Endothelial cell of umbilical vein (primary cell): ENCODE data around the gene C21orf58. TPM values are rescaled to one million over a fixed set of nuclear protein-coding genes. Genes with fewer than 3 reads are reported as not detected.
A peak's percentile ranks its signal among the peaks of the same experiment; 100 is the strongest.

Experiments
- BruUV-seq: library from RNA; stranded (reverse); fragments of 400-500 nt; replicated peaks from 2 replicates; lab custom pipeline; 2021; lab: Mats Ljungman, UMichigan
- CTCF ChIA-PET: fragments of 300-600, 350-600 bp; sonication (Branson Sonifier 250); formaldehyde crosslinking; loops from one replicate; lab custom pipeline; 2021; ENCODE audit warnings: antibody characterized with exemption, inconsistent platforms; lab: Charles Lee
- POLR2A ChIA-PET: fragments of 300-600, 350-600 bp; sonication (Branson Sonifier 250); formaldehyde crosslinking; loops from one replicate; lab custom pipeline; 2021; ENCODE audit warnings: antibody characterized with exemption, inconsistent platforms; lab: Charles Lee
- DNase-seq: peaks from one replicate; pipeline ENCODE4 v3.0.0-alpha.2; 2011; ENCODE audit warnings: low read depth, low spot score
- FAIRE-seq: peaks from 2 replicates; lab custom pipeline; 2011; peaks lifted over from hg19 to GRCh38; lab: Jason Lieb, UNC
- H2AFZ ChIP-seq: 2 replicates; pipeline ENCODE4 v1.6.0; 2012; ENCODE audit warnings: low read depth, low read length, control low read depth, inconsistent platforms
- H3K27ac ChIP-seq: 2 replicates; pipeline ENCODE4 v1.5.1; 2011; ENCODE audit warnings: low read depth, mild to moderate bottlenecking, control low read depth, low read length, moderate library complexity; ENCODE audit not compliant: insufficient read depth
- H3K27me3 ChIP-seq, 2 experiments: 2 replicates each; pipeline versions ENCODE4 v1.6.0 to v1.6.1; 2011; ENCODE audit warnings: low read length in 2 of 2, mixed read lengths in 1 of 2; ENCODE audit not compliant: control insufficient read depth in 2 of 2, insufficient read depth in 2 of 2
- H3K36me3 ChIP-seq, 2 experiments: 2 replicates in 1 of 2; 3 replicates in 1 of 2; pipeline ENCODE4 v1.5.1; 2011; ENCODE audit warnings: low read length in 2 of 2, mild to moderate bottlenecking in 1 of 2, moderate library complexity in 1 of 2; ENCODE audit not compliant: control insufficient read depth in 2 of 2, insufficient read depth in 2 of 2; ENCODE audit errors: extremely low read depth in 1 of 2
- H3K4me1 ChIP-seq: 3 replicates; pipeline ENCODE4 v1.5.1; 2011; ENCODE audit warnings: mild to moderate bottlenecking, low read length; ENCODE audit not compliant: control insufficient read depth, insufficient read depth; ENCODE audit errors: extremely low read depth
- H3K4me2 ChIP-seq: 2 replicates; pipeline ENCODE4 v1.6.1; 2011; ENCODE audit warnings: low read length, control low read depth, mixed read lengths; ENCODE audit not compliant: insufficient read depth
- H3K4me3 ChIP-seq, 3 experiments: fragments of 200-600 bp in 1 of 3; sonication (generic), shearing (Covaris generic) in 1 of 3; replicated peaks in 1 of 3; 2 replicates each; pipeline ENCODE4 v1.5.1; 2011 to 2016; ENCODE audit warnings: control low read depth in 3 of 3, low read length in 3 of 3, mild to moderate bottlenecking in 2 of 3, inconsistent platforms in 1 of 3, low read depth in 1 of 3, moderate library complexity in 1 of 3; ENCODE audit not compliant: insufficient read depth in 1 of 3
- H3K79me2 ChIP-seq: 2 replicates; pipeline ENCODE4 v1.6.0; 2012; ENCODE audit warnings: low read length, inconsistent platforms; ENCODE audit not compliant: control insufficient read depth, insufficient read depth
- H3K9ac ChIP-seq: replicated peaks from 2 replicates; pipeline ENCODE3; 2011; ENCODE audit warnings: low read length, control low read depth; ENCODE audit not compliant: insufficient read depth; ENCODE audit errors: extremely low read depth
- H3K9me1 ChIP-seq: replicated peaks from 3 replicates; pipeline ENCODE4 v1.6.0; 2011; ENCODE audit warnings: mild to moderate bottlenecking, low read length; ENCODE audit not compliant: control insufficient read depth, insufficient read depth; ENCODE audit errors: extremely low read depth
- H3K9me3 ChIP-seq: replicated peaks from 2 replicates; pipeline ENCODE4 v1.5.1; 2012; ENCODE audit warnings: low read length, inconsistent platforms; ENCODE audit not compliant: control insufficient read depth, insufficient read depth
- H4K20me1 ChIP-seq: replicated peaks from 2 replicates; pipeline ENCODE3; 2011; ENCODE audit warnings: mild to moderate bottlenecking, low read length; ENCODE audit not compliant: control insufficient read depth, insufficient read depth; ENCODE audit errors: extremely low read depth
- EZH2 ChIP-seq: IDR thresholded peaks from 2 replicates; pipeline ENCODE4 v1.6.1; 2012; ENCODE audit warnings: borderline replicate concordance, low read depth, mild to moderate bottlenecking, moderate library complexity, low read length, inconsistent platforms; ENCODE audit not compliant: severe bottlenecking
- FOS ChIP-seq: IDR thresholded peaks from 2 replicates; pipeline ENCODE4 v1.6.1; 2011; ENCODE audit warnings: mild to moderate bottlenecking, low read length, moderate library complexity, borderline replicate concordance; ENCODE audit not compliant: insufficient read depth
- MYC ChIP-seq: IDR thresholded peaks from one replicate; pipeline ENCODE4 v1.6.1; 2011; ENCODE audit warnings: mild to moderate bottlenecking, low read depth, low read length
- POLR2A ChIP-seq: IDR thresholded peaks from 2 replicates; pipeline ENCODE4 v1.6.1; 2012; ENCODE audit warnings: low read depth, mild to moderate bottlenecking, control low read depth, low read length
- POLR2AphosphoS5 ChIP-seq: IDR thresholded peaks from 2 replicates; pipeline ENCODE4 v1.6.1; 2012; ENCODE audit warnings: low read depth, mild to moderate bottlenecking, control low read depth, low read length, moderate library complexity; ENCODE audit not compliant: insufficient read depth
- dilution Hi-C: fragments of 300-500 bp; cut with MboI; formaldehyde crosslinking; loops from one replicate; pipeline ENCODE4 v1.15.0; 2019; ENCODE audit warnings: low sequenced_read_pairs; ENCODE audit not compliant: extremely low pct_ligation_motif_present
- intact Hi-C: fragments of 100-400 bp; cut with micrococcal nuclease; formaldehyde crosslinking; loops from one replicate; pipeline ENCODE4 v1.10.0; 2022
- polyA plus RNA-seq, 4 experiments: library from polyadenylated mRNA; depleted of rRNA in 3 of 4; stranded (reverse) in 3 of 4; unstranded in 1 of 4; fragments of >200 nt; gene quantifications; 2 replicates each; pipeline versions ENCODE4 v1.2.1 to v1.2.3, GENCODE V29; 2011 to 2012; ENCODE audit warnings: missing spikeins in 1 of 4
- total RNA-seq: library from RNA; stranded (reverse); gene quantifications from 2 replicates; pipeline ENCODE4 v1.2.3, GENCODE V29; 2021
- TF ChIP-seq, protein P1 (sequence below), 2 donors: IDR thresholded peaks; 1 replicate in 1 of 2; 2 replicates in 1 of 2; pipeline ENCODE4 v1.5.1; 2011; ENCODE audit warnings: low read length in 2 of 2, mild to moderate bottlenecking in 2 of 2, moderate library complexity in 2 of 2, control low read depth in 1 of 2, inconsistent platforms in 1 of 2, low read depth in 1 of 2; ENCODE audit not compliant: insufficient read depth in 1 of 2; ENCODE audit errors: extremely low read depth in 1 of 2
- TF ChIP-seq, protein P2 (sequence below): IDR thresholded peaks from 2 replicates; pipeline ENCODE4 v1.6.1; 2011; ENCODE audit not compliant: insufficient read depth, insufficient read length

The C21orf58 gene
- total and polyA plus RNA-seq, 2 donors (not counting 3 experiments of a cell fraction or from before 2014, with no cell fraction given) = 6.0 to 24.3 TPM

DNA sequence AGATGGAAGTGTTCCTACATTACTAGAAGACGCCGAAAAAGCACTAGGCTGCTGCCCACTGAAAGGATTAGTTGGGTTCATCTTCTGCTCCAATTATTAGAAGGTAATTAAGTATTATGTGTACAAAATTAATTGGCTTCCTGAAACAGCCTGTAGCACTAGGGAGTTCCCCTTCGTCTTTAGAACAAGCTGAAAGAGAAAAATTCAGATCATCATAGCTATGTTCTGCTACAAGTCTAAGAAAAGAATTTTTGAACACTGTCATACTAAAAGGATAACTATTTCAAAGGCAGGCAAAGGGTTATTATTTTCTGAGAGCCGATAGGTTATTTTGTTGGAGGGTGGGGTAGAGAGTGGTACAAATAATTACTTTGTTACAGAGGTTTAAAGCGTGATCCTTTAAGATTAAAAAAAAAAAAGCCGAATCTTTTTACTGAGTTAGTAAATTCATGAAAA is 38.4 kb downstream of the C21orf58 start, which contains the start of gene MCM3AP:
TSS of gene MCM3AP (minus strand) at position 406 of the 456 bp plus-strand sequence. CDS start at position 81, 325 bp downstream.
- no peaks in the 10 kb centered on the region for H4K20me1 ChIP-seq
- no peak for TF ChIP-seq EZH2
- TF ChIP-seq FOS = no peak
- TF ChIP-seq, protein P1, sequence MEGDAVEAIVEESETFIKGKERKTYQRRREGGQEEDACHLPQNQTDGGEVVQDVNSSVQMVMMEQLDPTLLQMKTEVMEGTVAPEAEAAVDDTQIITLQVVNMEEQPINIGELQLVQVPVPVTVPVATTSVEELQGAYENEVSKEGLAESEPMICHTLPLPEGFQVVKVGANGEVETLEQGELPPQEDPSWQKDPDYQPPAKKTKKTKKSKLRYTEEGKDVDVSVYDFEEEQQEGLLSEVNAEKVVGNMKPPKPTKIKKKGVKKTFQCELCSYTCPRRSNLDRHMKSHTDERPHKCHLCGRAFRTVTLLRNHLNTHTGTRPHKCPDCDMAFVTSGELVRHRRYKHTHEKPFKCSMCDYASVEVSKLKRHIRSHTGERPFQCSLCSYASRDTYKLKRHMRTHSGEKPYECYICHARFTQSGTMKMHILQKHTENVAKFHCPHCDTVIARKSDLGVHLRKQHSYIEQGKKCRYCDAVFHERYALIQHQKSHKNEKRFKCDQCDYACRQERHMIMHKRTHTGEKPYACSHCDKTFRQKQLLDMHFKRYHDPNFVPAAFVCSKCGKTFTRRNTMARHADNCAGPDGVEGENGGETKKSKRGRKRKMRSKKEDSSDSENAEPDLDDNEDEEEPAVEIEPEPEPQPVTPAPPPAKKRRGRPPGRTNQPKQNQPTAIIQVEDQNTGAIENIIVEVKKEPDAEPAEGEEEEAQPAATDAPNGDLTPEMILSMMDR (IDR thresholded peaks at IDR 0.05; ENCODE audit: extremely low read depth in 1 of 2, insufficient read depth in 1 of 2, low read depth in 1 of 2, low read length in 2 of 2) = no peak
- no peak for TF ChIP-seq MYC
- TF ChIP-seq POLR2AphosphoS5 = no peak
- TF ChIP-seq, protein P2, sequence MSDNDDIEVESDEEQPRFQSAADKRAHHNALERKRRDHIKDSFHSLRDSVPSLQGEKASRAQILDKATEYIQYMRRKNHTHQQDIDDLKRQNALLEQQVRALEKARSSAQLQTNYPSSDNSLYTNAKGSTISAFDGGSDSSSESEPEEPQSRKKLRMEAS = no peak
- TF ChIP-seq POLR2A = no peak
- H3K4me3 ChIP-seq = peak within 1 kb of the TSS; percentile 53 to 90 (median 86)
- H3K27me3 ChIP-seq = no peaks in the 10 kb centered on the region
- H3K9ac ChIP-seq = peak within 1 kb of the TSS; percentile 96
- peaks cover 50% of the 10 kb centered on the region for H3K79me2 ChIP-seq
- intact Hi-C loops = loop anchor here (2.0 kb wide), 1 partner anchor 56 kb away; the partner anchor contains the start of gene LSS
- peak within 1 kb of the TSS; percentile 72 for H2AFZ ChIP-seq
- dilution Hi-C loops = no loop called here
- no peaks in the 10 kb centered on the region for H3K9me3 ChIP-seq
- BruUV-seq = no TSS peak
- no peak for FAIRE-seq
- no peak for DNase-seq
- H3K4me2 ChIP-seq = peak within 1 kb of the TSS; percentile 100
- peaks cover 0 to 5% of the 10 kb centered on the region in 2 experiments for H3K36me3 ChIP-seq
- POLR2A ChIA-PET = interaction anchor here (1.4 kb wide), 1 partner anchor 38 kb away, joined by 3 read pairs; no protein-coding TSS in a partner anchor
- H3K27ac ChIP-seq = peak within 1 kb of the TSS; percentile 69
- no peaks in the 10 kb centered on the region for H3K9me1 ChIP-seq
- peaks cover 33% of the 10 kb centered on the region for H3K4me1 ChIP-seq
- CTCF ChIA-PET = interaction anchor here (1.0 to 3.0 kb wide), 9 partner anchors 28 to 354 kb away, joined by 3 to 14 read pairs (median 4); a partner anchor contains a TSS
